Breast epithelium (tissue), 4 donors: ENCODE measurements around the gene TACR2. TPM values are rescaled to one million over a fixed set of nuclear protein-coding genes. Genes with fewer than 3 reads are reported as not detected.
A peak's percentile ranks its signal among the peaks of the same experiment; 100 is the strongest.

Experiments
- DNase-seq, 2 donors: peaks; one replicate each; pipeline ENCODE4 v3.0.0-alpha.2; 2019; ENCODE audit warnings: low spot score in 2 of 2
- H3K27ac ChIP-seq, 2 donors: fragments of 200-600 bp; sonication (generic) in 1 of 2; one replicate each; pipeline ENCODE4 v1.5.1; 2016 to 2019; ENCODE audit warnings: mild to moderate bottlenecking in 1 of 2
- H3K27me3 ChIP-seq, 2 donors: fragments of 200-600 bp; sonication (generic) in 1 of 2; one replicate each; pipeline versions ENCODE4 v1.5.1 to v1.6.0; 2017 to 2019; ENCODE audit warnings: control low read depth in 1 of 2, mild to moderate bottlenecking in 1 of 2
- H3K36me3 ChIP-seq: fragments of 200-600 bp; one replicate; pipeline ENCODE4 v1.5.1; 2019
- H3K4me1 ChIP-seq, 2 donors: fragments of 200-600 bp; sonication (generic); one replicate each; pipeline ENCODE4 v1.5.1; 2016 to 2019; ENCODE audit warnings: control low read depth in 1 of 2
- H3K4me3 ChIP-seq, 3 donors: fragments of 200-600 bp; sonication (generic); 1 replicate in 2 of 3; 2 replicates in 1 of 3; pipeline ENCODE4 v1.5.1; 2016 to 2019; ENCODE audit warnings: mild to moderate bottlenecking in 3 of 3, moderate library complexity in 2 of 3
- H3K9me3 ChIP-seq, 2 donors: fragments of 200-600 bp; sonication (generic) in 1 of 2; one replicate each; pipeline ENCODE4 v1.5.1; 2016 to 2019; ENCODE audit warnings: control low read depth in 1 of 2
- POLR2A ChIP-seq: fragments of 450-650 bp; IDR thresholded peaks from one replicate; pipeline ENCODE4 v1.6.1; 2016; ENCODE audit warnings: antibody characterized with exemption, mild to moderate bottlenecking, moderate library complexity
- POLR2AphosphoS5 ChIP-seq, 3 donors: sonication (generic); formaldehyde crosslinking; IDR thresholded peaks; one replicate each; pipeline ENCODE4 v1.6.1; 2017; ENCODE audit warnings: antibody characterized with exemption in 3 of 3
- intact Hi-C: fragments of 100-400 bp; cut with DNase I; formaldehyde crosslinking; loops from one replicate; pipeline ENCODE4 v1.15.1; 2023; ENCODE audit warnings: low total_unique reads
- total RNA-seq, 3 donors: library from RNA; depleted of rRNA; stranded (reverse); fragments of >200 nt; gene quantifications; one replicate each; pipeline ENCODE4 v1.1.0, GENCODE V29; 2016
- TF ChIP-seq, protein P1 (sequence below), 3 donors: fragments of 450-650 bp; IDR thresholded peaks; one replicate each; pipeline ENCODE4 v1.5.1; 2016 to 2017; ENCODE audit warnings: antibody characterized with exemption in 3 of 3, mild to moderate bottlenecking in 3 of 3, moderate library complexity in 3 of 3

Gene TACR2
- total RNA-seq, 3 donors from 2014 or later = 0.66 to 3.2 (median 0.73) TPM

DNA sequence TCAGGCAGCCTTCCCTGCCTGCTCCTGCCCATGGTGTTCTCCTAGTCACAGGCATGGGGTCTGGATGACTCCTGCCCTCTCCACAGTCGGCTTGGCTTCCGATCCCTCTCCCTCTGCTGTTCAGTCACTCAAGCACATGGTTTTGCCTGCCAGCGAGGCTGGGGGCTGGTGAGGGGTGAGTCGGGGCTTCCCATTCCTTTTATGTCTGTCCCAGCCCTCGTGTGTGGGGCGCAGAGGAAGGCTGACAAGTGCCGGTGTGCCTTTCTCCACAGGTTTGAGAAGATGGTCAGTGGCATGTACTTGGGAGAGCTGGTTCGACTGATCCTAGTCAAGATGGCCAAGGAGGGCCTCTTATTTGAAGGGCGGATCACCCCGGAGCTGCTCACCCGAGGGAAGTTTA lies 40.1 kb downstream of the TACR2 start:
- Histone ChIP-seq H3K9me3 (no peaks in the 10 kb centered on the region), H3K27me3 (no peaks in the 10 kb centered on the region), H3K27ac (peak overlapping the region; percentile 72 to 76), H3K36me3 (no peaks in the 10 kb centered on the region), H3K4me3 (no peak overlapping the region), H3K4me1 (peaks cover 4 to 16% of the 10 kb centered on the region in 2 donors)
- TF ChIP-seq POLR2A (no peak), POLR2AphosphoS5 (IDR thresholded peaks at IDR 0.05) (no peak)
- TF ChIP-seq, protein P1, sequence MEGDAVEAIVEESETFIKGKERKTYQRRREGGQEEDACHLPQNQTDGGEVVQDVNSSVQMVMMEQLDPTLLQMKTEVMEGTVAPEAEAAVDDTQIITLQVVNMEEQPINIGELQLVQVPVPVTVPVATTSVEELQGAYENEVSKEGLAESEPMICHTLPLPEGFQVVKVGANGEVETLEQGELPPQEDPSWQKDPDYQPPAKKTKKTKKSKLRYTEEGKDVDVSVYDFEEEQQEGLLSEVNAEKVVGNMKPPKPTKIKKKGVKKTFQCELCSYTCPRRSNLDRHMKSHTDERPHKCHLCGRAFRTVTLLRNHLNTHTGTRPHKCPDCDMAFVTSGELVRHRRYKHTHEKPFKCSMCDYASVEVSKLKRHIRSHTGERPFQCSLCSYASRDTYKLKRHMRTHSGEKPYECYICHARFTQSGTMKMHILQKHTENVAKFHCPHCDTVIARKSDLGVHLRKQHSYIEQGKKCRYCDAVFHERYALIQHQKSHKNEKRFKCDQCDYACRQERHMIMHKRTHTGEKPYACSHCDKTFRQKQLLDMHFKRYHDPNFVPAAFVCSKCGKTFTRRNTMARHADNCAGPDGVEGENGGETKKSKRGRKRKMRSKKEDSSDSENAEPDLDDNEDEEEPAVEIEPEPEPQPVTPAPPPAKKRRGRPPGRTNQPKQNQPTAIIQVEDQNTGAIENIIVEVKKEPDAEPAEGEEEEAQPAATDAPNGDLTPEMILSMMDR (IDR thresholded peaks at IDR 0.05) = no peak
- intact Hi-C loops = no loop called here
- no peak for DNase-seq

GRCh38 chr10:69375307-69376151 lies 41.2 kb downstream of the TACR2 start:
- TF ChIP-seq POLR2A (no peak), POLR2AphosphoS5 (IDR thresholded peaks at IDR 0.05) (peak in 1 of 3 donors; percentile 43)
- TF ChIP-seq, protein P1 (IDR thresholded peaks at IDR 0.05) = peak in 1 of 3 donors; percentile 64
- H3K4me1 ChIP-seq = peaks cover 4 to 16% of the 10 kb centered on the region in 2 donors
- intact Hi-C loops = no loop called here
- H3K9me3 ChIP-seq = no peaks in the 10 kb centered on the region
- H3K27me3 ChIP-seq = no peaks in the 10 kb centered on the region
- DNase-seq = peak; percentile 82 to 93
- H3K4me3 ChIP-seq = peak overlapping the region in 2 of 3 donors; percentile 32 to 33
- H3K27ac ChIP-seq = peak overlapping the region; percentile 72 to 76
- H3K36me3 ChIP-seq = no peaks in the 10 kb centered on the region

DNA sequence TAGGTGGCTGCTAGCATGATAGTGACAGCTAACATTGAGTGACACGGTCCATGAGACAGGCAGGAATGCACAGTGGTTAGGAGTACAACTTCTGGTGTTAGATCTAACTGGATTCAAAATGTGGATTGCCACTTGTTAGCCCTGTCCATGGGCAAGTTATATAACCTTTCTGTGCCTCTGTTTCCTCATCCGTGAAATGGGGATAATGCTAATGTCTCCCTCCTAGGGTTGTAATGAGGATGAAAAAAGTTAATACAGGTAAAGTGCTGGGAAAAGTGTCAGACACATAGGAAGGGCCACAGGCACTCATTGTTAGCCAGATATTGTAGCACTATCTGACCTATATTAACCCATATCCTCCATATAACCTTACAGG lies 41.8 kb downstream of the TACR2 start:
- intact Hi-C loops = no loop called here
- Histone ChIP-seq H3K27me3 (no peaks in the 10 kb centered on the region), H3K4me3 (no peak overlapping the region), H3K9me3 (no peaks in the 10 kb centered on the region), H3K4me1 (peaks cover 4 to 16% of the 10 kb centered on the region in 2 donors), H3K27ac (peak overlapping the region; percentile 72 to 76), H3K36me3 (no peaks in the 10 kb centered on the region)
- TF ChIP-seq, protein P1 (IDR thresholded peaks at IDR 0.05) = no peak
- TF ChIP-seq POLR2AphosphoS5 (IDR thresholded peaks at IDR 0.05) (no peak), POLR2A (no peak)
- DNase-seq = no peak

GRCh38 chr10:69374242-69374641 lies 42.5 kb downstream of the TACR2 start:
- intact Hi-C loops = no loop called here
- DNase-seq = no peak
- Histone ChIP-seq H3K4me1 (peaks cover 4 to 16% of the 10 kb centered on the region in 2 donors), H3K4me3 (no peak overlapping the region), H3K9me3 (no peaks in the 10 kb centered on the region), H3K36me3 (no peaks in the 10 kb centered on the region), H3K27me3 (no peaks in the 10 kb centered on the region), H3K27ac (peak overlapping the region; percentile 72 to 76)
- TF ChIP-seq, protein P1 (IDR thresholded peaks at IDR 0.05) = no peak
- no peak for TF ChIP-seq POLR2A
- no peak for TF ChIP-seq POLR2AphosphoS5 (IDR thresholded peaks at IDR 0.05)
